A673 (cell line): ENCODE measurements around the gene RAB3D. TPM values are rescaled to one million over a fixed set of nuclear protein-coding genes. Genes with fewer than 3 reads are reported as not detected.
"Not testable (repeated sequence)": the region's sequence is repeated elsewhere in the genome, so short reads cannot be mapped to it uniquely, and the experiment has no call there.

Experiments used
- BruUV-seq: library from RNA; stranded (reverse); fragments of 400-500 nt; replicated peaks from 2 replicates; lab custom pipeline; 2021; lab: Mats Ljungman, UMichigan
- CTCF ChIA-PET: fragments of 300-600 bp; sonication (Branson Sonifier 250); formaldehyde crosslinking; loops from one replicate; lab custom pipeline; 2022; ENCODE audit warnings: antibody characterized with exemption; lab: Charles Lee
- POLR2A ChIA-PET: fragments of 300-600 bp; sonication (Branson Sonifier 250); formaldehyde crosslinking; loops from one replicate; lab custom pipeline; 2022; ENCODE audit warnings: antibody characterized with exemption; ENCODE audit not compliant: low non-redundant PET; lab: Charles Lee
- DNase-seq: peaks from one replicate; pipeline ENCODE4 v3.0.0-alpha.2; 2015; ENCODE audit warnings: low spot score
- H3K27ac ChIP-seq: fragments of 200-600 bp; sonication (generic); 2 replicates; pipeline ENCODE4 v1.5.1; 2016; ENCODE audit warnings: mixed run types, low read depth, mild to moderate bottlenecking, mixed read lengths, antibody characterized with exemption, low read length; ENCODE audit not compliant: poor library complexity, severe bottlenecking
- H3K27me3 ChIP-seq: fragments of 200-600 bp; sonication (generic); replicated peaks from 2 replicates; pipeline ENCODE4 v1.6.1; 2017; ENCODE audit warnings: mixed run types, low read depth, mild to moderate bottlenecking, mixed read lengths, antibody characterized with exemption, low read length; ENCODE audit not compliant: insufficient read depth, poor library complexity
- H3K36me3 ChIP-seq: fragments of 200-600 bp; sonication (generic); 2 replicates; pipeline ENCODE4 v1.6.1; 2016; ENCODE audit warnings: mixed run types, mild to moderate bottlenecking, mixed read lengths, antibody characterized with exemption, low read length; ENCODE audit not compliant: insufficient read depth, poor library complexity, severe bottlenecking
- H3K4me1 ChIP-seq: fragments of 200-600 bp; sonication (generic); 2 replicates; pipeline ENCODE4 v1.6.1; 2017; ENCODE audit warnings: mixed run types, mild to moderate bottlenecking, mixed read lengths, antibody characterized with exemption, low read length; ENCODE audit not compliant: insufficient read depth, poor library complexity, severe bottlenecking
- H3K4me3 ChIP-seq: fragments of 200-600 bp; sonication (generic); 2 replicates; pipeline ENCODE4 v1.5.1; 2016; ENCODE audit warnings: low read depth, mixed run types, mild to moderate bottlenecking, mixed read lengths, low read length; ENCODE audit not compliant: poor library complexity, severe bottlenecking
- H3K9me3 ChIP-seq: fragments of 200-600 bp; sonication (generic); 2 replicates; pipeline ENCODE4 v1.6.1; 2016; ENCODE audit warnings: mixed run types, low read depth, mild to moderate bottlenecking, mixed read lengths, antibody characterized with exemption, low read length; ENCODE audit not compliant: poor library complexity, severe bottlenecking
- CTCF ChIP-seq: fragments of 300-800, 200-600 bp; sonication (generic); conservative IDR thresholded peaks from 2 replicates; pipeline ENCODE4 v1.5.1; 2017; ENCODE audit warnings: low read depth, mild to moderate bottlenecking, antibody characterized with exemption, low read length, moderate library complexity, mixed read lengths
- EZH2 ChIP-seq: fragments of 200-600 bp; sonication (generic); IDR thresholded peaks from 2 replicates; pipeline ENCODE4 v1.6.1; 2017; ENCODE audit warnings: borderline replicate concordance, low read depth, mild to moderate bottlenecking, mixed read lengths, antibody characterized with exemption, low read length; ENCODE audit not compliant: poor library complexity, severe bottlenecking
- intact Hi-C: fragments of 100-400 bp; cut with micrococcal nuclease; formaldehyde crosslinking; loops from one replicate; pipeline ENCODE4 v1.10.0; 2022; ENCODE audit not compliant: unreplicated experiment
- total RNA-seq: library from RNA; stranded (reverse); gene quantifications from 2 replicates; pipeline ENCODE4 v1.2.3, GENCODE V29; 2021

RAB3D gene
- total RNA-seq, 1 experiment from 2014 or later = 25.4 TPM

- H3K27me3 ChIP-seq = no peaks in the 10 kb centered on the region
- CTCF ChIA-PET = interaction anchor here (0.7 to 1.0 kb wide), 2 partner anchors 48 to 1423 kb away, joined by 5 read pairs; no protein-coding TSS in a partner anchor
- POLR2A ChIA-PET = no interaction called here
- peaks cover 14% of the 10 kb centered on the region for H3K4me1 ChIP-seq
- peaks cover 4% of the 10 kb centered on the region for H3K36me3 ChIP-seq
- no peaks in the 10 kb centered on the region for H3K9me3 ChIP-seq
- no peak overlapping the region for H3K4me3 ChIP-seq
- BruUV-seq = no TSS peak
- DNase-seq = no peak
- TF ChIP-seq EZH2 (no peak), CTCF (no peak)
- no peak overlapping the region for H3K27ac ChIP-seq
- intact Hi-C loops = no loop called here
Measured at GRCh38 chr19:11342429-11342828, 3.0 kb upstream of the RAB3D start.

GRCh38 chr19:11340099-11340467, 626 bp upstream of the RAB3D start:
- H3K9me3 ChIP-seq, H3K4me1 ChIP-seq, H3K27me3 ChIP-seq, BruUV-seq, DNase-seq, intact Hi-C loops: not testable (repeated sequence)
- ChIA-PET CTCF (interaction anchor here (0.8 kb wide), 1 partner anchor 46 kb away, joined by 8 read pairs; no protein-coding TSS in a partner anchor), POLR2A (interaction anchor here (0.5 to 0.7 kb wide), 2 partner anchors 41 to 46 kb away, joined by 3 to 4 read pairs; no protein-coding TSS in a partner anchor)
- Histone ChIP-seq H3K4me3 (peak overlapping the region; percentile 78), H3K27ac (peak overlapping the region; percentile 62), H3K36me3 (peaks cover 13% of the 10 kb centered on the region)

DNA sequence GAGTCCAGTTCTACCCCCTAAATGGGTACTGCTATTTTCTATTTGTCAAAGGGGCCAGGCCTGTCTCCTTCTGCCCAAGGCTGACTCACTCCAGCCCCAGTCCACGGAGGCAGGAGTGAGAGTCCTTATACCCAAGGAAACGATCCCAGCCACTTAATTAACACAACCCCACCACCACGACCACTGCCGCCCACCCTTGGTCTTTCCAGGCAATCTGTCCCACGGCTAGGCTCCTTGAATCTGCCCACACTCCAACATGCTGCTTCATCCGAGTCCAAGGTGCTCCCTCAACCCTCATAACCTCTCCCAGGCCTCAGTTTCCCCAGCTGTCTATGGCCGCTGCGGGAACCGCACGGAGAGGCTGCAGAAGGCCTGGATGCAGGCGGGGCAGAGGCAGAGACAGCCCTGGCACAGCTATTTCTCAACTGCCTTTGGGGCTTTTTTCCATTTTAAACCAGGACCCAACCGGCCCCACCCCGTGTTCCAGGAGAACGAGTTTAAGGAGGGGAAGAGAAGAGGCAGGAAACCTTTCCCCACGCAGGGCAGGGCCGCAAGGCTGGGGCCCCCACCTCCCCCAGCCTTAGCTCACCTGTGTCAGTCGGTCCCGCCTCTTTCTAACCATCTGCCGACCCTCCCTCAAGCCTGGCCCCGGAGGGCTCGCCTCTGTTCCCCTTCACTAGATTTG, 746 bp downstream of the RAB3D start:
- no peaks in the 10 kb centered on the region for H3K4me1 ChIP-seq
- H3K36me3 ChIP-seq = peaks cover 23% of the 10 kb centered on the region
- ChIA-PET CTCF (interaction anchor here (0.6 kb wide), 1 partner anchor 45 kb away, joined by 3 read pairs; no protein-coding TSS in a partner anchor), POLR2A (interaction anchor here (0.6 kb wide), 1 partner anchor 1653 kb away, joined by 3 read pairs; no protein-coding TSS in a partner anchor)
- peak overlapping the region; percentile 78 for H3K4me3 ChIP-seq
- H3K27me3 ChIP-seq = no peaks in the 10 kb centered on the region
- BruUV-seq = no TSS peak
- intact Hi-C loops = loop anchor here (5.0 kb wide), 1 partner anchor 266 kb away; no protein-coding TSS in a partner anchor
- DNase-seq = no peak
- peak overlapping the region; percentile 62 for H3K27ac ChIP-seq
- no peaks in the 10 kb centered on the region for H3K9me3 ChIP-seq
- TF ChIP-seq CTCF = no peak
- TF ChIP-seq EZH2 = no peak
